HCT116 (cell line): ENCODE measurements around the gene ARHGEF3.
A peak's percentile ranks its signal among the peaks of the same experiment; 100 is the strongest.

Source experiments
- EZH2phosphoT487 ChIP-seq: fragments of 200-600 bp; IDR thresholded peaks from 2 replicates; pipeline ENCODE4 v1.6.1; 2018; ENCODE audit warnings: antibody characterized with exemption, borderline replicate concordance
- POLR2AphosphoS5 ChIP-seq: IDR thresholded peaks from 2 replicates; pipeline ENCODE4 v1.6.1; 2011; ENCODE audit warnings: mild to moderate bottlenecking, low read depth, low read length, moderate library complexity
- SP1 ChIP-seq: IDR thresholded peaks from 2 replicates; pipeline ENCODE4 v1.6.1; 2012; ENCODE audit warnings: low read depth
- TF ChIP-seq, protein P1 (sequence below), 3 experiments: fragments of 200-600 bp in 1 of 3; sonication (generic) in 1 of 3; IDR thresholded peaks in 2 of 3; conservative IDR thresholded peaks in 1 of 3; 2 replicates each; pipeline ENCODE4 v1.5.1; 2012 to 2017; ENCODE audit warnings: low read depth in 2 of 3, low read length in 2 of 3, antibody characterized with exemption in 1 of 3, borderline replicate concordance in 1 of 3, control low read depth in 1 of 3, mild to moderate bottlenecking in 1 of 3, mixed read lengths in 1 of 3, mixed run types in 1 of 3, moderate library complexity in 1 of 3; ENCODE audit not compliant: insufficient read depth in 1 of 3
- TF ChIP-seq, protein P2 (sequence below): IDR thresholded peaks from 2 replicates; pipeline ENCODE4 v1.6.1; 2011; ENCODE audit warnings: mild to moderate bottlenecking, low read length, moderate library complexity; ENCODE audit not compliant: insufficient replicate concordance; ENCODE audit errors: extremely low read depth
- TF ChIP-seq, protein P3 (sequence below): IDR thresholded peaks from 2 replicates; pipeline ENCODE4 v1.6.1; 2012; ENCODE audit warnings: low read depth

DNA sequence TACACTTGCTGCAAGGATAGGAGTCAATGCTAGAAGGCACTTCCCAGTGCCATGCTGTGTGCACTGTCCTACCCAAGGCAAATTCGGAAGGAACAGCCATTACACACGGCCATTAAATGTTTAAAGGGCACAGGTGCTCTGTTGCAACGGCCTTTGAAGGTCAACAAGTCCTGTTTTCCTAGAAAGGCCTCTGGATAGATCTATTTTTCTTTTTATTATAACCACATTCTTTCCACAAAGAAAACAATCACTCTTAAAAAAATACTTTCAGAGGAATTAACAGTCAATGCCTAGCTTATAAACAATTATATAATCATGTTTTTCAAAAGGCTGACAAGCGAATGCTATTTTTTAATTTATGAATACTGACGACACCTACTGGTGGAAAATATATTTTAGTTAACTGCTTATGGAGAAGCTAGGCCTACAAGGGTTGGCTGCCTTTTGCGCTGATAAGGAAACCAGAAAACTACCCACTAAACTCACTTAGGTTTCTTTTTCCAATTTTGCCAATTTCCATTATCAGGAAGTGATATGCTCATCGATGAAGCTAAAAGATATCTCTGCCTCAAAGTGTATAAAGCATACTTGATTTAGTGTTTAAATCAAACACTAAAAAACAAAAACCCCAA, 2.4 kb downstream of the ARHGEF3 start:
- TF ChIP-seq, protein P1, sequence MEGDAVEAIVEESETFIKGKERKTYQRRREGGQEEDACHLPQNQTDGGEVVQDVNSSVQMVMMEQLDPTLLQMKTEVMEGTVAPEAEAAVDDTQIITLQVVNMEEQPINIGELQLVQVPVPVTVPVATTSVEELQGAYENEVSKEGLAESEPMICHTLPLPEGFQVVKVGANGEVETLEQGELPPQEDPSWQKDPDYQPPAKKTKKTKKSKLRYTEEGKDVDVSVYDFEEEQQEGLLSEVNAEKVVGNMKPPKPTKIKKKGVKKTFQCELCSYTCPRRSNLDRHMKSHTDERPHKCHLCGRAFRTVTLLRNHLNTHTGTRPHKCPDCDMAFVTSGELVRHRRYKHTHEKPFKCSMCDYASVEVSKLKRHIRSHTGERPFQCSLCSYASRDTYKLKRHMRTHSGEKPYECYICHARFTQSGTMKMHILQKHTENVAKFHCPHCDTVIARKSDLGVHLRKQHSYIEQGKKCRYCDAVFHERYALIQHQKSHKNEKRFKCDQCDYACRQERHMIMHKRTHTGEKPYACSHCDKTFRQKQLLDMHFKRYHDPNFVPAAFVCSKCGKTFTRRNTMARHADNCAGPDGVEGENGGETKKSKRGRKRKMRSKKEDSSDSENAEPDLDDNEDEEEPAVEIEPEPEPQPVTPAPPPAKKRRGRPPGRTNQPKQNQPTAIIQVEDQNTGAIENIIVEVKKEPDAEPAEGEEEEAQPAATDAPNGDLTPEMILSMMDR (IDR thresholded peaks at IDR 0.05 in 2 of 3, conservative IDR thresholded peaks at IDR 0.05 in 1 of 3; ENCODE audit: borderline replicate concordance in 1 of 3, insufficient read depth in 1 of 3, low read depth in 2 of 3, low read length in 2 of 3), result peak; percentile 33 to 73 (median 56); a peak in 5 of 6 replicates
- TF ChIP-seq, protein P2, sequence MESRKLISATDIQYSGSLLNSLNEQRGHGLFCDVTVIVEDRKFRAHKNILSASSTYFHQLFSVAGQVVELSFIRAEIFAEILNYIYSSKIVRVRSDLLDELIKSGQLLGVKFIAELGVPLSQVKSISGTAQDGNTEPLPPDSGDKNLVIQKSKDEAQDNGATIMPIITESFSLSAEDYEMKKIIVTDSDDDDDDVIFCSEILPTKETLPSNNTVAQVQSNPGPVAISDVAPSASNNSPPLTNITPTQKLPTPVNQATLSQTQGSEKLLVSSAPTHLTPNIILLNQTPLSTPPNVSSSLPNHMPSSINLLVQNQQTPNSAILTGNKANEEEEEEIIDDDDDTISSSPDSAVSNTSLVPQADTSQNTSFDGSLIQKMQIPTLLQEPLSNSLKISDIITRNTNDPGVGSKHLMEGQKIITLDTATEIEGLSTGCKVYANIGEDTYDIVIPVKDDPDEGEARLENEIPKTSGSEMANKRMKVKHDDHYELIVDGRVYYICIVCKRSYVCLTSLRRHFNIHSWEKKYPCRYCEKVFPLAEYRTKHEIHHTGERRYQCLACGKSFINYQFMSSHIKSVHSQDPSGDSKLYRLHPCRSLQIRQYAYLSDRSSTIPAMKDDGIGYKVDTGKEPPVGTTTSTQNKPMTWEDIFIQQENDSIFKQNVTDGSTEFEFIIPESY, result no peak
- TF ChIP-seq EZH2phosphoT487 (no peak), POLR2AphosphoS5 (no peak), SP1 (no peak)
- TF ChIP-seq, protein P3, sequence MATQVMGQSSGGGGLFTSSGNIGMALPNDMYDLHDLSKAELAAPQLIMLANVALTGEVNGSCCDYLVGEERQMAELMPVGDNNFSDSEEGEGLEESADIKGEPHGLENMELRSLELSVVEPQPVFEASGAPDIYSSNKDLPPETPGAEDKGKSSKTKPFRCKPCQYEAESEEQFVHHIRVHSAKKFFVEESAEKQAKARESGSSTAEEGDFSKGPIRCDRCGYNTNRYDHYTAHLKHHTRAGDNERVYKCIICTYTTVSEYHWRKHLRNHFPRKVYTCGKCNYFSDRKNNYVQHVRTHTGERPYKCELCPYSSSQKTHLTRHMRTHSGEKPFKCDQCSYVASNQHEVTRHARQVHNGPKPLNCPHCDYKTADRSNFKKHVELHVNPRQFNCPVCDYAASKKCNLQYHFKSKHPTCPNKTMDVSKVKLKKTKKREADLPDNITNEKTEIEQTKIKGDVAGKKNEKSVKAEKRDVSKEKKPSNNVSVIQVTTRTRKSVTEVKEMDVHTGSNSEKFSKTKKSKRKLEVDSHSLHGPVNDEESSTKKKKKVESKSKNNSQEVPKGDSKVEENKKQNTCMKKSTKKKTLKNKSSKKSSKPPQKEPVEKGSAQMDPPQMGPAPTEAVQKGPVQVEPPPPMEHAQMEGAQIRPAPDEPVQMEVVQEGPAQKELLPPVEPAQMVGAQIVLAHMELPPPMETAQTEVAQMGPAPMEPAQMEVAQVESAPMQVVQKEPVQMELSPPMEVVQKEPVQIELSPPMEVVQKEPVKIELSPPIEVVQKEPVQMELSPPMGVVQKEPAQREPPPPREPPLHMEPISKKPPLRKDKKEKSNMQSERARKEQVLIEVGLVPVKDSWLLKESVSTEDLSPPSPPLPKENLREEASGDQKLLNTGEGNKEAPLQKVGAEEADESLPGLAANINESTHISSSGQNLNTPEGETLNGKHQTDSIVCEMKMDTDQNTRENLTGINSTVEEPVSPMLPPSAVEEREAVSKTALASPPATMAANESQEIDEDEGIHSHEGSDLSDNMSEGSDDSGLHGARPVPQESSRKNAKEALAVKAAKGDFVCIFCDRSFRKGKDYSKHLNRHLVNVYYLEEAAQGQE, result no peak
